H54 (cell line): ENCODE measurements around the gene SAP130.

Source experiments
- DNase-seq: peaks from one replicate; pipeline ENCODE4 v3.0.0; 2011; ENCODE audit warnings: low spot score, mixed read lengths; ENCODE audit not compliant: insufficient read length
- FAIRE-seq: peaks from 3 replicates; lab custom pipeline; 2011; peaks lifted over from hg19 to GRCh38; lab: Jason Lieb, UNC
- POLR2A ChIP-seq: IDR thresholded peaks from 2 replicates; pipeline ENCODE4 v1.6.1; 2011; ENCODE audit warnings: low read depth, mild to moderate bottlenecking, low read length

The SAP130 gene

GRCh38 chr2:128037649-128038048 is 9.8 kb upstream of the SAP130 start:
- DNase-seq (no peak), FAIRE-seq (no peak)
- TF ChIP-seq POLR2A = no peak

GRCh38 chr2:128036748-128037607 is 9.1 kb upstream of the SAP130 start:
- FAIRE-seq = no peak
- TF ChIP-seq POLR2A = no peak
- no peak for DNase-seq

GRCh38 chr2:128032092-128032491 is 4.2 kb upstream of the SAP130 start:
- DNase-seq (no peak), FAIRE-seq (no peak)
- TF ChIP-seq POLR2A = no peak

GRCh38 chr2:128028668-128029054 is 802 bp upstream of the SAP130 start:
- no peak for DNase-seq
- no peak for TF ChIP-seq POLR2A
- no peak for FAIRE-seq

GRCh38 chr2:128027278-128027800 is 520 bp downstream of the SAP130 start:
- DNase-seq (peak; percentile 99), FAIRE-seq (no peak)
- TF ChIP-seq POLR2A = no peak

- FAIRE-seq (no peak), DNase-seq (no peak)
- peak; percentile 43; the same call in 1 of the 2 replicates for TF ChIP-seq POLR2A
Observed at GRCh38 chr2:128026448-128027277, 1.2 kb downstream of the SAP130 start.

GRCh38 chr2:128024816-128025215 is 3.0 kb downstream of the SAP130 start:
- DNase-seq = no peak
- FAIRE-seq = no peak

GRCh38 chr2:128017561-128017960 is 10.3 kb downstream of the SAP130 start:
- FAIRE-seq (no peak), DNase-seq (no peak)
- no peak for TF ChIP-seq POLR2A

More at GRCh38 chr2:128024816-128025215, 3.0 kb downstream of the SAP130 start:
- TF ChIP-seq POLR2A = no peak

GRCh38 chr2:128016620-128017019 is 11.2 kb downstream of the SAP130 start:
- FAIRE-seq (no peak), DNase-seq (no peak)
- TF ChIP-seq POLR2A = no peak

GRCh38 chr2:128012698-128013097 is 15.2 kb downstream of the SAP130 start:
- no peak for TF ChIP-seq POLR2A
- FAIRE-seq (no peak), DNase-seq (no peak)

GRCh38 chr2:128008074-128008672 is 19.7 kb downstream of the SAP130 start:
- FAIRE-seq (no peak), DNase-seq (no peak)
- TF ChIP-seq POLR2A = no peak

- DNase-seq (no peak), FAIRE-seq (no peak)
- no peak for TF ChIP-seq POLR2A
Observed at GRCh38 chr2:128004509-128004908, 23.4 kb downstream of the SAP130 start.

GRCh38 chr2:128003463-128003862 is 24.4 kb downstream of the SAP130 start:
- no peak for TF ChIP-seq POLR2A
- DNase-seq (no peak), FAIRE-seq (no peak)

- FAIRE-seq (no peak), DNase-seq (no peak)
- TF ChIP-seq POLR2A = no peak
Observed at GRCh38 chr2:127996160-127996559, 31.7 kb downstream of the SAP130 start.

GRCh38 chr2:127995725-127996124 is 32.1 kb downstream of the SAP130 start:
- no peak for TF ChIP-seq POLR2A
- no peak for DNase-seq
- FAIRE-seq = no peak
